Stimulated activated CD8-positive, alpha-beta memory T cell treated with anti-CD3 and anti-CD28 coated beads, Interleukin-4, amount 100 ng/mL, for 48 hours (primary cell): Measurements from ENCODE around the gene ACTN4.

Experiments
- DNase-seq: peaks from one replicate; pipeline ENCODE4 v3.0.0-alpha.2; 2020

ACTN4 gene

DNA sequence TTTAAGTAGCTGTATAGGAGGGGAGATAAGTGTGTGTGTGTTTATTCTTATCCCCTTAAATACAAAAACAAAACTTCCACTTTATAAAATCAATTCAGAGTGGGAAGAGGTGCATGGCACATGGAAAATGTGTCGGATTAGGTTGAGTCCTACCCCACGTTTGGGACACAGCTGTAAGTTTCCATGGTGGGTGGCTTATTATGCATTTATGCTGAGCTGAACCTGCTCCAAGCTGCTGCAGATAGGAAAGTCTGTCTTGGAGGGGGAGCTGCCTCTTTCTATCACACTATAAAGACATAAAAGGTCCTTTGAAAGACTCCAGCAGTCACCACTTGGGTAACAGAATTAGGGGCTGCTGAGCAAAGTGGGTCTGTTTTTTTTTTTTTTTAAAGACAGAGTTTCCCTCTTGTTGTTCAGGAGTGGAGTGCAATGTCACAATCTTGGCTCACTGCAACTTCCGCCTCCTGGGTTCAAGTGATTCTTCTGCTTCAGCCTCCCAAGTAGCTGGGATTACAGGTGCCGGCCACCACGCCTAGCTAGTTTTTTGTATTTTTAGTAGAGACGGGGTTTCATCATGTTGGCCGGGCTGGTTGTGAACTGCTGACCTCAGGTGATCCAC, 15.2 kb downstream of the ACTN4 start:
- no peak for DNase-seq

DNA sequence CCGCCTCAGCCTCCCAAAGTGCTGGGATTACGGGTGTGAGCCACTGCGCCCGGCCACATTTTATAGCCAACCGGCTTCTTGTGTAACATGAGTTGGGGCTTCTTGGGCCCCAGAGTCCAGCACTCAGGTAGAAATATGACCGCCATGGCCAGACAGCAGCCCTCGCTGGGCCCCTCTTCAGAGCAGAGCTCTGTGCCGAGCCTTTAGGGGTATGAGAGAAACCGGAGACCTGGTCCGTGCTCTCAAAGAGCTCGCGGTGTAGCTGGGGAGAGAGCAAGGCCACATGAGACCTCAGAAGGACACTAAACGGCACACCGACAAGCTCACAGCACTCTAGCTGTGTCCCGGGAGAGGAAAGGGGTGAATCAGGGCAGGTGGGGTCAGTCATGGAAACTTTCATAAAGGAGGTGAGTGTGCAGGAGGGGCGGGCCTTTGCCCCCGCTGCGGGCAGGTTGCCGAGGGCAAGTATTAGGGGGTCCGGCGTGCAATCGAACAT, 15.8 kb downstream of the ACTN4 start:
- DNase-seq: no peak

DNA sequence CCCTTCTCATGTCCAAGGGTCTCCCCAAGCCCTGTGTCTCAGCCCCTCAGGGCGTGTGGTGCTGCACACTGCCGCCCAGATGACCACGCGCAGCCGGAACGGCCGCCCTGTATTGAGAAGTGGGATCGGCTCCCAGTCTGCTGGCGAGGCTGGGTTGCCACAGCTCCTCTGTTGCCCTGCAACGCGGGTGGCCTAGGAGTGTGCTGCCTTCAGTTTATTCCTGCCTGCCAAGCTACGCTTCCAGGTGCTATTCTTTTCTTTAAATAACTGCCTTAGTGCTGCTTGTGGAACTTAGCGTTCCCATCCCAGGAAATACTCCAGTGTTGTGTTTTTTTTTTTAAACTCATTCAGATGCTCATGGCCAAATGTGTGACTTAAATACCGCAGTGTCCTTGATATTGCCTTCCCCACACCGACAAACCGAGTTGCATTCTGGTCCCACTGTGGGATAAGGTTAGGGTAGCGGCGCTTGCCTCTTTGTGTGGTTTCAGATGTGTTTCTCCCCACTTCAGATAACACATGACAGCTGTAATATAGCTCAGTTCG, 16.6 kb downstream of the ACTN4 start:
- DNase-seq: no peak

DNA sequence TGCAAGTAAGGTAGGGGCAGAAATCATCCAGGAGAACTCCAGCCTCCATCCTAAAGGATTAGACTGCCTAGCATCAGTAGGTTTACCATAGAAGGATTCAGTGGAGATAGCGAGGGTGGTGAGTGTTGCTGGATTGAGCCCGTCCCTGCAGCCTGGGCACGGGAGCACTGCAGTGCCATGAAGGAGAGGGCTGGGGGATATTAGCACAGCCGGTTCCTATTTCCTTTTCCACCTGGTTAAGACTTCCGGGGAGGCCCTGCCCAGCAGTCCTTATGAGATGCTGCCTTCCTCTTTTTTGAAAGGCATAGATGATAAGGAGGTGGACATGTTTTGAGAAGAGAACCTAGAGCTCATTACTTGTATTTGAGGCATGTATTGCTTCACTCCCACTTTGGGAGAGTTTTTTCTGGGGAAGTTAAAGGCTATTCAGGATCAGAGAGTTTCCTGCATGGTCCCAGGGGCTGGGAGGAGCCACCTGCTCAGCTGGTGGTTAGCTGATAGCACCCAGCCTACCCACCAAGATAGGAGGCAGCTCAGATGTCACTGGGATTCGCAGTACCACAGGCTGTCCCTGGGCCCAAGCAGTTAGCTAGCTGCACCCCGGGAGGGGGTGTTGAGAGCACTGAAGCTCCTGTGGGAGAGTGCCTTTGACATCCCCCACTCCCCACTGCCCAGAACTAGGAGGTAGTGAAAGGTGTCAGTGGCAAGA, 17.2 kb downstream of the ACTN4 start:
- DNase-seq: no peak

DNA sequence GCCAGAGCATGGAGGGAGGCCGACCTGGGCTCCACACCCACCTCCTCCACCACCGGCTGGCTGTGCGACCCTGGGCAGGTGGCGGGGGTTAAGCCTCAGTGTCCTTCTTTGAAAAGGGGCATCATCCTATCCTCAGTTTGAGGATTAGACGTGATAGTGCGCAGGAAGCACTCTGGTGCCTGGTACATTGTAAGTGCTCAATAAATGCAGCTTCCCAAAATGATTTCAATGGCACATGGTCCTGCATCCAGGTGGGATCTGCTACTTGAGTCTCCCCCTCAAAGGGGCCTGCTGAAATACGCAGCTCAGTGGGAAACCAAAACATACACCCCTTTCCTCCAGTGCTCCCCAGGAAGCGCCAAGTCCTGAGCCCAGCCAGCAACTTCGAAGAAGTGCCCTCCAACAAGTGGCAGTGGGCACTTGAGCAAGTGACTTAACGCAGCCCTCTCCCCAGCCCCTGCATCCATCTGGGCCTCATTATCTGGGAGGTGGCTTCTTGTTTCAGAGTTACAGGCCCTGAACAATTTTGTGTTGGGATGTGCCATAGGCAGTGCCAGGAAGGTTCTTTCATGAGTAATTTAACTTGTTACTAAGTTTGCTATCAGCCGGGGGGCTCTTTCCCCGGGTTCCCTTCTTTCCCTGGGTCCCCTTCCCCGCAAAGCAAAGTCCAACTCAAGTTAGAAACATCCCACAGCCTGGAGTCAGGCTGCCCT, 17.9 kb downstream of the ACTN4 start:
- DNase-seq: no peak

DNA sequence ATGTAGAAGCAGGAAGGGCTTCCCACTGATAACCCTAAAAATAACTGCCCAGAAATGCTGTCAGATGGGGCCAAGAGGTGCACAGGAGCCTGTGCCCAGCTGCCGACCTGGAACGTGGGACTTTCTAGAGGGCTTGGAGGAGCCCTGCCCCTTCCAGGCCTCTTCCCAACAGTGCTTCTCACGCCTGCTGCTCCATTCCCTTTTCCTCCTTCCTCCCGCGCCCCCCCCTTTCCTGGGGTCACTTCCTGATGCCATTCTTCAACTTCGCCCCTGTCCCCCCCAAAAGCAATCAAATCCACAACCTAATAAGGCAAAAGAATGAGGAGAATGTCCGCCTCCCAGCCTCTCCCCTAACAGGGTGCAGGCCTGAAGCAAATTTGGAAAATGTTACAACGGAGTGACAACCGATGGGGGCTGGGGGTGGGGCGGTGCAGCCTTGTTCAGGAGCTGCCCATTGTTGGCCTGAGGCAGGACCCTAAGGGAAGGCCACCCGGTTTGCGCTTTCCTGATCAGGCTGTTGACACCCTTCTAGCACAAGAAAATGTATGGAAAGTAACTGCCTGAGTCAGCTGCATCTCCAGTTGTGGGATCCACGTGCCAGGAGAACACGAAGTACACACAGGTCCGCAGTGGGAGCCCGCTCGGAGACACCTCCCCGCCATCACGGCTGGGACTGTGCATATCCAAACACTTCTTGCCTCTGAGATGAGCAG, 18.7 kb downstream of the ACTN4 start:
- no peak for DNase-seq

DNA sequence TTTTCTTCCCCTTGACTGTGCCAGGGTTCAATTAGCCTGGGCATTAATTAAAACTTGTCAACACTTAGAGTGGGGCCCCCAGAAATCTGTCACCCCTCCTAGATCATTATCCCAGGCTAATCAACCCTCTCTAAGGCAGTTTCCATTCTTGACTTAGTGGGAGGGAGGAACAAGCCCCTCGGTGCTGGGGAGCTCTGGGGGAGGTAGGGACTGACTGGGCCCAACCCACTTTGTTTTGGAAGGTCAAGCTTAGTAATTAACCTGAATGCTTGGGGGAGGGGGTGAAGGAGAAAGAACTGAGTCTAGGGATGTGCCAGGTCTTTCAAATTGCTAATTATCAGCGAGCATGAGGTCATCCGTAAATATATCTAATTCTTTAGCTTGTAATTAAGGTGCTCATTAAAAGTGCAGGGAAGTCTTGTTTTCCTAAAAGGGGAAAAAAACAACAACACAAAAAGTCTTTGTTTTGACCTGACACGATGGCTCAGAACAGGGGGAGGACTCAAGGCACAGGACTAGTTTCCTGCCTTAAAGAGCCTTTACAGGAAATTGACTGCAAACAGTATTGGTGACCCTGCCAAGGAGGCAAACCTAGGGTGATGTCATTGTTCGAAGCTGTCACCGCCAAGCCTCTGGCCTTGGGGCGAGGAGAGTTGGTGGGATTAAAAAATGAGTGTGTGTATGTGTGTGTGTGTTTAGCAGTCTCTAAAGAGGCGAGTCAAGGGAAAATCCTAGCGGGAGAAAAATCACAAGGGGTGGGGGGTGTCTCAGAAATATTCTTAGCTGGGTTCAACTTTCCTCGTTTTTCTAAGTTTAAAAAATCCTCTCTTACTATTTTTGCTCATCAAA, 19.4 kb downstream of the ACTN4 start:
- DNase-seq: peak; percentile 42

DNA sequence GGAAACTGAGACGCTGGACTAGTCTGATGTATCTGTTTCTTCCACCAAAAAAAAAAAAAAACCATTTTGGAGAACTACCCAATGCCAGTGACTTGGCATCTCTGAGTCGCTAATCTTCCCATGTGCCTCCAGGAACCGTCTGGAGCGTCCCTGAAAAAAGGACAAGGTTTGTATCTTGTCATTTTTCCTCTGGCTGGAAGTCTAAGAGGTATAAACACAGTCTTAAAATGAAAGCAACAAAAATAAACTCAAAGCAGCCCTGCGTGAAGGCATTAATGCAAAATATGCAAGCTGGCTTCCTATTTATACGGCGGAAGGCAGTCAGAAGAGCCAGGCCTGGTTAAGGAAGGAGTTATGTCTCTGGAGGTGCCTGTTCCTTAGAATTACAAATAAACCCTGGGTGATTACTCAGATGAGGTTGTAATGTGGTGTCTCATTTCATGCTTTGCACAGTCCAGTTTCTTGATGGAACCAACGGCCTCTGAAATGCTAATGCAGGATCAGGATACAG, 20.3 kb downstream of the ACTN4 start:
- no peak for DNase-seq

DNA sequence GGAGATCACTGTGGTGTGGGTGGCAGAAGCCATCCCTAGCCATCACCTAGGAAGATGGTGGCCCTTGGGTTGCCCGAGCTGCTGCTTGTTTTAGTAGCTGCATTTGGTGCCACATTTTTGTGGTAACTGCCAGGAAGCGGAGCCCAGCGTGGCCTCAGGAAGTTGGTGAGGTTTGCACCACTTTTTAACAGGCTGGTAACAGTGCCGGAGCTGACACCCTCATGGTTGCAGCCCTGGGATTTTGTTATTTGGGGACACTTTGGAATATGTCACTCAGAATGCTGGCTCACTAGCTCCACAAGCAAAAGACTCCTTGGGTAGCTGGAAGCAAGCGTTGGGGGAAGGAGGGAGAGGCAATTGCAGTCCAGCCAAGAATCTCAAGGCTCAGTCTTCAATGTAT, 22.1 kb downstream of the ACTN4 start:
- no peak for DNase-seq

DNA sequence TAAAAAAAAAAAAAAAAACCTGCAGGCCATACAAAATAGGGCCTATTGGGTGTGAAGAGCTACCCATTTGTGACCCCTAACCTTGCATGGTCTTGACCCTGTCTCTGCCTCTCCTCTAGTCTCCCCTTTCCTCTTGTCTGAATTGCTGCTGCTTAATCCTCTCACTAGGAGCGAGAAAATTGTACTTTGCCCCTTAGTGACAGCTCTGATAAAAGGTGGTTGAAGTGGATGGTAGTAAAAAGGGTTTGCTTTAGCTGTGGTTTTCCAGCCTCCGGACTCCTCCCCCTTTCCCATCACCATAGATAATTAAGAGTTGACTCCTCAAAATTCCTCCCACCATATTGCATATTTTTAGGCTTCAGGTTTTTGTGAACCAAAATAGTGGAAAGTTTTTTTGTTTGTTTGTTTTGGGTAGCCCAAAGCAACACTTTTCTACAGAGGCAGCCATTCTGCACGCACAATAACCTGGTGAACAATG, 23.5 kb downstream of the ACTN4 start:
- no peak for DNase-seq

DNA sequence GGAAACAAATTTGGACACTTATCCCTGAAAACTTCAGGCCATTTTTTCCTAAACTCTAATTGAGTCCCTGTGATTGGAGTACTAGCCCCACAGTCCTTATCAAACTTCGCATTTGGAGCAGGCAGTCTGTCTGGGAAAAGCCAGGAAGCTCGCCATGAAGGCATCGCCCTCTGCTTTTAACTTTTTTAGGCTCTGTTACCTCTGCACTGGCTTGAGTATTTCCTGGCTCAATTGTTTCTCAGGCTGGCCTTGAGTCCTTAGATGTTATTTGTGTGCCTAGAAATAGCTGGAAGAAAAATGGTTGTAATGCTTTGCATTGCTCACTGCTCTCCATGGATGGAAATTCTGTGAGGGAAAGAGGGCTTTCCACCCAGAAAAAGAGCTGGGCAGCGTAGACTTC, 24.2 kb downstream of the ACTN4 start:
- DNase-seq: no peak

DNA sequence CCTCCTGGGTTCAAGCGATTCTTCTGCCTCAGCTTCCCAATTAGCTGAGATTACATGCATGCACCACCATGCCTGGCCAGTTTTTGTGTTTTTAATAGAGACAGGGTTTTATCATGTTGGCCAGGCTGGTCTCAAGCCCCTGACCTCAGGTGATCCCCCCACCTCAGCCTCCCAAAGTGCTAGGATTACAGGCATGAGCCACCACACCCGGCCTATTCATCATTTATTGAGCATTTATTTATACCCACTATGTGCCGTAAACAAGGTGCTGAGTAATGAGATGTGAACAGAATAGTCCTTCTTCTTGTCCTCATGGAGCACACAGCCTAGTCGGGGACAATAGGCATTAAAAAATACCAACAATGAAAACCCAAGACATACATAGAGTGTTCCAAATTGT, 25.6 kb downstream of the ACTN4 start:
- no peak for DNase-seq

DNA sequence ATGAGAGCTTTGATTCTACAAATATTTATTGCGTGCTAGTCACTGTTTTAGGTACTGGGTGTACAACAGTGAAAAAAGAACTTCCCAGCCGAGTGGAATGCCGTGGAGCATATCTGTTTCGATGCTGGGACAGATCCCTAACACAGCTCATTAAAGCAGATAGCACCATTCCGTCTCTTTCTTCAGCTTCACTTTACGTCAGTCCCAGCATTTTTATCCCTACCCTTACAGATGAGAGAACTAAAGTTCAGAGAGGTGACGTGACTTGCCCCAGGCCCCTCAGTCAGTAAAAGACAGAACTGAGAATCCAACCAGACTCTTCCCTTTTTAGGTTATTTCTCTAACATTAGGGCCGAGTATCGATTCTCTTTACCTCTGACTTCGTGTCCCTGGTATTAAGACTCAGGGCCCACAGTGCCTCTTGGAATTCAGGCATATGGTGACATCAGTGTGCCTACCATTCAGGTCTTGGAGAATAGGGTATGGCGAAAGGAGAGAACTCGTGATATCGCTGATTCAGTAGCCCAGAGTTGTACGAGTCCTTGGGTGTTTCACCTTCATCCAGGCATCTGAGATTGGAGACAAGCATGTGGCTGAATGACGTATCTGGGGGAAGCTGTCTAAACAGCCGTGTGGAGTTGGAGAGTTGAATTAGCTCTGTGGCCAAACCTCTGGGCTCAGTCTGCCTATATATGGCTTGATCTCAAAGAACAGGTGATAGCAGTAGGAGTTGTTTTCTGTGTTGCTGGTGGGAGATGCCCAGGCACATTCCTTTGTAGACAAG, 27.1 kb downstream of the ACTN4 start:
- DNase-seq: no peak

DNA sequence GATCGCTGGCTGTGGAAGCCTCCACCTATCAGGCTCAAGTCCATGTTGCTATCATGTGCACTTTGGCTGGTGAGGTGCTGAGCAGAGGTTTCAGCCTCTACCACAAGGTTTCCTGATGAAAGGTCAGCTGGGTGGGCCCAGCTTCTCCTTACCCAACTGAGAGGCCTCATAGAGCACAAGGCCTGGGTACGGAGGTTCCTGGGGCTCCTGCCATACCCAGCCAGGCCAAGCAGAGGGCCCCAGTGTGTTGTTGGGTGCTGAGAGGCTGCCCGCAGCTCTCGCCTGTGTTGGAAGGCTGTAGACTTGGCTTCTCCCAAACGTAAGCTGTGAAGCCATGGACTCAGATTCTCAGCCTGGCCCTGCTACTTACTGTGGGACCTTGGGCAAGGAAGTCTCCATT, 28.2 kb downstream of the ACTN4 start:
- DNase-seq: peak; percentile 36

DNA sequence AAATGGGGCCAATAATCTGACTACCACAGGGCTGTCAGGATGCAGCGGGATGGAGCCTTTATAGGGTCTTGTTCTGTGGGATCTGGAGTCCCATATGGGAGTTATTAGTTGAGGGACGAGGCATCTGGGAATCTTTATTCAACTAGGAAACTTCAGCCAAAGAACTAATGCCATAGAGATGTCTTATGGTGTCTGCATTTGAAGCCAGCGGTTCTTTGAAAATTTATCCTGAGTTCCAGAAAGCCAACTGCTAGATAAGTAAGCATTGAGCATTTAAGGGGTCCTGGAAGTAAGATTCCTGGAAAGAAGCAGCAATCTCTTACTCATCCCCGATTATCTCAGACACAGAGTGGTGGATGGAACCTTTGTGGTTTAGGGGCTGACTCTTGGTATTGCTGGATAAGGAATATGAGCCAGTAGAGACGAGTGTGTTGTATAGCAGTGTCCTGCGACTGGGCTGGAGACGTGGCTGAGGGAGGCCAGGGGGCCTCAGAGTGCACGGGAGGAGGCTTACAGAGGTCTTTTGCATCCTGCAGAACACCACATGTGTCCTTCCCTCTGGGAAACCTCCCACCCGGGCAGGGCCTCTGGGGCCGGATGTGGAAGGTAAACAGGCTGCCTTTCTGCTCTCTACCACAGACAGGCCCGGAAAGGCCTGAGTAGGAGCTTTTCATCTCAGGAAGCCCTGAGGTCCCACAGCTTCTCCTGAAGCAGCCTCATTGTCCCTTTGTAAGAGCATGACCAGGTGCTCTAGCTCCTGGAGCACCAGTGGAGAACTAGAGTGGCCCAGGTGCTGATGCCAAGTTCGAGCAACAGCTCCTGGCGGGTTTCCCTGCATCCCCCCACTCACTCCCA, 28.8 kb downstream of the ACTN4 start:
- no peak for DNase-seq

DNA sequence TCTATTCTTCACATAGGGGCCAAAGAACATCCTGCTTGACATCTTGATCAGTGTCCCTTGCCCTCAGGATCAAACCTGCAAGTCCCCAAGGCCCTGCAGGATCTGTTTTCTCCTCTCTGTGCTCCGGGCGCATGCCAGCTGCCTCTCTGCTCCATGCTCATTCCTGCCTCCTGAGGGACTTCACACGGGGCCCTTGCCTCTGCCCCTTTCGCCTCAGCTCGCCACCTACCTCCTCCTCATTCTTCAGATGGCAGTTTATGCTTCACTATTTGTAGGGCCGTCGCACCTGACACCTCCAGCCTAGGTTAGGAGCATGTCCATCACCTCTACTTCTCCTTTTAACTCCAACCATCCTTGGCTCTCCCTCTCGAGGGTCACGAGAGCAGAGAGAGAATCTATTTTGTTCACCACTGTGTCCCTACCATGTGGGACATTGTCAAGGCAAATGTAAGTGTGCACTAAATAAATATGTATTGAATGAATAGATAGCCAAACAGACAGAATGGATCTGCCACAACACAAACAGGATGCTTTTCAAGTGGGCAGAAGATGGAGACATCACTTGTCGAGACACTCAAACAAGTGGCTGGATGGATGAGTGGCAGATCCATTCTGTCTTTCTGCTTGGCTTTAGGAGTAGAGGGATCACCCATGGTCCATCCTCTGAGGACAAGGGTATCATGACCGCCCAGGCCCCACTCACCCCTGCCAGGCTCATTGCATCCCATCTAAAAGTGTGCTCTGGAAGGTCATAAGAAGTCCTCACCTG, 29.6 kb downstream of the ACTN4 start:
- no peak for DNase-seq

DNA sequence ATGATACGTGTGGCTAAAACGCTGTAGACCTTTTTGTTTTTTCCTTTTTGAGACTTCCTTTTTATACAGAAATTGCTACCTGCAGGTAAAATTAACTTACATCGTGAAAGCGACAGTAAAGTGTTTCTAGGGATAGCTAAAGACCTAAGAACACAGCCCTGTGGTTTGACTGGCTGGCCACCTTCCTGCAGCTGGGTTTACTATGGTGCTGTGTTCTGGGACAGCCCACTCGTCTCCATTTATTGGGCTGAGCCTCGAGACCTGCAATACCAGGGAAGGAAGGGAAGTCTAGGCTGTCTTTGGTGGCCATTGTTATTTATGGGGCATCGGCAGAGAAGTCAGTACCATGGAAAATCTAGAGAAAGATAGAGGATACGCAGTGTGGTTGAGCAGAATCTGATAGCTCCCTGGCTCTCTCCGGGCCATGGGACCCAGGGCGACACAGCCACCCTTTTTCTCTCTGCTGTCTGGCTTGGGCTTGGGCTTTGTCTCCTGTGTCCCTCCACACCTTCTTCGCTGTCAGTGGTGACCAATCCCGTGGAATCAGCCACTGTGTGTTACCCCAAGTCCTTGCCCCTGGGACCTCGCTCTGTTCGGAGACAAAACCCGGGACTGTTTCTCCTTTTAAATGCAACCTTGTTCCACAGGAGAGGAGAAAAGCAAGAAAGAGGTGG, 30.9 kb downstream of the ACTN4 start:
- no peak for DNase-seq

DNA sequence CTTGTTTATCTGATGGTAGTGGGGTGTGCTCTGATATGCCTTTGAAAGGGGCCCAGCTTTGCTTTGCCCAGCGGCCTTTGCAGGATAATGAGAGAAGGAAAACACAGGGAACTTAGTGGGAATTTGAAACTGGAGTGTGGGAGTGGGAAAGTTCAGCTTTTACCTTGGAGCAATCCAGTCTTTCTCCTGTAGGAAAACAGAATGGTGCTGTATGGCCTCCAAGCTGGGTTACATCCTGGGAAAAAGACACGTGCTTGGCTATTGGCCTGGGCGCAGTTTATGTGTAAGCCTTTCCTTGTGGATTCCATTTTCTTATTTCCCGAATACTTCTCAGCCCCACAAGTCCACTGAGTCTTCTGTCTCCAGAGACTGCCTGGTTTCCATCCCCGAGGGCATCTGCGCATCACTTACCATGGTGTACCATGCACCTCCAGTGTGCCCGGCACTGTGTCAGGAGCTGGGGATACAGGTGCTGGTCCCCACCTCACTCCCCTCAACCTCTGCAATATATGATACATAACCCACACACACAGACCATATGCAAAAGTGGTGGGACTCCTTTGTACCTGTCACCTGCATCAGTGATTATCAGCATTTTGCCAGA, 31.5 kb downstream of the ACTN4 start:
- no peak for DNase-seq
